CD4-positive, alpha-beta T cell treated with Interleukin-12 subunit alpha and Interleukin-12 subunit beta, for 1 hour (primary cell): ENCODE data around the gene GAS6.
"Not testable (repeated sequence)": the region's sequence is repeated elsewhere in the genome, so short reads cannot be mapped to it uniquely, and the experiment has no call there.

Experiments used
- DNase-seq: peaks from one replicate; pipeline ENCODE4 v3.0.0-alpha.2; 2020

Gene GAS6

DNA sequence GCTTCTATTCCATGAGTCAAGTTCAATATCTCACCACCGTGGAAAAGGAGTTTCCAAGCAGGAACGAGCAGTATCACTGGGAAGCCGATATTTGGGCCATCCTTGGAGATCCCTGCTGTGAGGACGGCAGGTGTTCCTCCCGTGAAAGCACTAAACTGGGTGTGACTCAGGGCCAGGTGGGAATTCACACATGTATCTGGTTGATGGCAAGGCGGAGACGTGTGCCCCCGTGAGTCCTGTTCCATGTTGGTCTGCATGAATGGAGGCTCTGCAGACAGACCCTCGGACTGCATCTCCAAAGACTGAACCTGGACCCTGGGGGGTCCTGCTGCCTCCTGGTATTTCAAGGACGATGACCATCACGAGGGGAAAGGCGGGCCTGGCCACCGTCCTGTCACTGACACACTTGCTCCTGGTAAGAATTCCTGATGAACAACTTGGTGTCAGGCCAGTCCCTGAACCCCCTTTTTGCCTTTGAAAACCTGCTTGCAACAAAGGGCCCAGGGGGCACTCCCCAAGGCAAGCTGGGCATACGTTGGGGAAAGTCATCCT lies 22.8 kb upstream of the GAS6 start:
- no peak for DNase-seq

DNA sequence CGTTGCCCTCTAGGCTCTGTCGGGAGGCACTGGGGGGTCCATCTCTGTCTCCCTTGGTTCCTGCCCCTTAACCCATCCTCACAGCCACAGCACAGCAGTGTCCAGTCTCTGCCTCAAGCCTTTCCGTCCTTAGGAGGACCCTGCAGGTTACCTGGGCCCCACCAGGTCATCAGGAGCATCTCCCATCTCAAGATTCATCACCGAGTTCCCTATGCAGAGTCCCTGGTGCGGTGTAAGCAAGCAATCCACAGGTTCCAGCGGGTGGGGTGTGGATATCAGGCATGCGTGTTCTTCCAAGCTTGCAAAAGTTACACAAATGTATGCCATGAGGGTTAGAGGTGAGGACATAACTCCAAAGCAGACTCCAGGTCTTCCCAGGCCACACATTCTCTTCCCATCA lies 20.9 kb upstream of the GAS6 start:
- no peak for DNase-seq

DNA sequence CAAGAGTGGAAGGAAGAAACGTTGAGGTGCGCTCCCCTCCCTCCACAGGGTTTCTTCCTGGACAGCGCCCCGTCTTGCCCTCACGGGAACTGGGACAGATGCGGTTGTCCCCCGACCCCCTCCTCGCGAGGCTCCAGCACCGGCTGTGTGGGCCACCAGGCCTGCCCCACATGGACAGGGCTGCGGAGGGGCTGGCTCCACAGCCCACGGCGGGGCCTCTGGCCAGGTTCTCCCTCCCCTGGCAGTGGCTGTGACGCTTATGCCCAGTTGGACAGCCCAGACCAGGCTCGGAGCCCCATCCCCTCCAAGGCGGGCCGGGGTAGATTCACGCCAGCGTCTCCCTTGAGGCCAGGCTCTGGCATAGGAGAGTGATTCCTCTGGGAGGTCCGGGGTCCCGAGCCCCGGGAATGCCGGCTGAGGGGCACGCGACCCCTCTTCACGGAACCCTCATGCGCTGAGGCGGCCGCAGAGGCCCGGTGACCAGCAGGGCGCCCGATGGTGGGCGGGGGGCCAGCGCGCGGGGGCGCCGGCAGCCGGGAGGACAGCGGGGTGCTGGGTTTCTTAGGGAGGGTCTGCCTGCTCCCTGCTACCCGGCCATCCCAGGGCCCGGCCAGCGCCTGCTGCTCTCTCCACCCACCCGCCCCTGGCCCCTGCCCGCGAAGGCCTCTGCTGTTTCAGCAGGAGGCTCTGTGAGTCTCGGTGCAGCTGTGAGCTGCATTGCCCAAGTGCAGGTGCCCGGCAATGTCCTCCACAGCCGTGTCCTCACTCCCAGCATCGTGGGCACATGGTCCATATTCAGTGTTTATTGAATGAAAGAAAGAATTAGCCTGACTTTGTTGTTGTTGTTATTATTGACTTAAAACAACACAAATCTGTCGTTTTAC lies 20.3 kb upstream of the GAS6 start:
- DNase-seq = no peak

DNA sequence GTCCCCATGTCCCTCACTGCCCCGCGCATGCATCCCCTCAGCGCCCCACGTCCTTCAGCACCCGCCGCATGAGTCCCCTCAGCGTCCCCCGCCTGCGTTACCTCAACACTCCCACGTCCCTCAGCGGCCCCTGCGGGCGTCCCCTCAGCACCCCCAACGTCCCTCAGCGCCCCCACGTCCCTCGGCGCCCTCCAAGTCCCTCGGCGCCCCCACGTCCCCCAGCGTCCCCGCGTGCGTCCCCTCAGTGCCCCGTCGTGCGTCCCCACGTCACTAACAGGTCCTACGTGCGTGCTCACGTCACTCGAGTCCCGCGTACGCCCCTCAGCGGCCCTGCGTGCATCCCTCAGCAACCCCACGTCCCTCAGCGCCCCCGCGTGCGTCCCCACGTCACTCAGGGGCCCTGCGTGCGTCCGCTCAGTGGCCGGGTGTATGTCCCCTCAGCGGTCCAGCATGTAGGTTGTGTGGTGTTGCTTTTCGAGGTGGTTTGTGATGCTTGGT lies 19.5 kb upstream of the GAS6 start:
- no peak for DNase-seq

DNA sequence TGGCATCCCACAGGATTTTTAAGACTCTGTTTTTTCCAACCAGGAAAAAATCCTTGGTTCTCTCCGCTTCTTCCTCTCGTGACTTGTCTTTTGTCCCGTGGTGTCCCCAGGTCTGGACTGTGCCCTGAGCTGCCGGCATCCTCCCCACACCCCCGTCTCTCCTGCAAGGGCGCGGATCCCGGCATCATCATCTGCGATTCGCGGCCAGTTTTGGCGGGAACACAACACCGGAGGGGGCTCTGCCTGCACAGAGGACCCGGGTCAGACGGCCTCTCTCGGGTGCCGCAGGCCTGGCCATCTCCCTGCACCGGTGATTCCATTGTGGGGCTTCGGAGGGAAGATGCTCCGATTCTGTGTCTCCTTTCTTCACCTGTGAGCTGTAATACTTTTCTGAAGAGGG lies 18.8 kb upstream of the GAS6 start:
- DNase-seq = no peak

DNA sequence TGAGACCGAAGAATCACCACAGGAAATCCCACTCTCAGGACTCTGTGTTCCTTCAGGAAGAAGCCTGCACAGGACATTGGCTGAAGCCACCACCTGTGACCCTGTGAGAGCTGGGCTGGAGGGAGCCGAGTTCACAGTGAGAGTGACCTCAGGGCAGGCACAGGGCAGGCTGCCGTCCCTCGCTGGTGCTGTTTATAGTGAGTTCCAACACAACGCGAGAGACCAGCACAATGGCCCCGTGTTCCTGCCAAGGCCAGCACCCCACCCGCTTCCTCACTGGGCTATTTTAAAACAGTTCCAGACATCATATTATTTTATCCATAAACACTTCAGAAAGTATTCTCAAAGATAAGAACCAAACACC lies 18.4 kb upstream of the GAS6 start:
- DNase-seq = no peak

DNA sequence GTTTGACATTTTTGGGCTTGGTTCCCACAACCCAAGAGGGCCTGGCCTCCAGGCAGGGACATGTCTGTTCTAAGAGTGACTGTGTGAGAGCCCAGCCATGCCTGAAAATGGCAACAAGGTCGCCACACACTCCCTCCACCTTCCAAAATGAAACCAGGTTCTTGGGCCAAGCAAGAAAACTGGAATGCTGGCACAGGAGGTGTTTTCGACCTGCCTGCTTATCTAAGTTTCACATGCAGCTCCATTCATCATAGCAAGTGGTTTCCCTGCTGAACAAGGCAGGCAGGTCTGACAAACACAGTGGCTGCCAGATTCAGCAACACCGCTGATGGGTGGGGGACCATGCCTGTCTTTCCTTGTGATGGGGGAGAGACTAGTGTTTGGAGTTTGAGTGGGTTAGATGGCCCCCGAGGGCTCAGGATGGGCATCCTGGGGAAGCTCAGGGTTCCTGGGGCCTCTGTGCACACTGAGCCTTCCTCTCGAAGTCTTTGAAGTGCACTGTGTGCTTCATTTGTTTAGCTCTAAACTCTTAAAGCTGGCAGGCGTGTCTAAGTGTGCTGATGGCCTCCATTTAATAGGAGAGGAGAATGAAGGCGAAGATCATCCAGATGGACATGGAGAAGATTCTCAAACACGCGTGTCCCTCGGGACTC lies 17.9 kb upstream of the GAS6 start:
- no peak for DNase-seq

DNA sequence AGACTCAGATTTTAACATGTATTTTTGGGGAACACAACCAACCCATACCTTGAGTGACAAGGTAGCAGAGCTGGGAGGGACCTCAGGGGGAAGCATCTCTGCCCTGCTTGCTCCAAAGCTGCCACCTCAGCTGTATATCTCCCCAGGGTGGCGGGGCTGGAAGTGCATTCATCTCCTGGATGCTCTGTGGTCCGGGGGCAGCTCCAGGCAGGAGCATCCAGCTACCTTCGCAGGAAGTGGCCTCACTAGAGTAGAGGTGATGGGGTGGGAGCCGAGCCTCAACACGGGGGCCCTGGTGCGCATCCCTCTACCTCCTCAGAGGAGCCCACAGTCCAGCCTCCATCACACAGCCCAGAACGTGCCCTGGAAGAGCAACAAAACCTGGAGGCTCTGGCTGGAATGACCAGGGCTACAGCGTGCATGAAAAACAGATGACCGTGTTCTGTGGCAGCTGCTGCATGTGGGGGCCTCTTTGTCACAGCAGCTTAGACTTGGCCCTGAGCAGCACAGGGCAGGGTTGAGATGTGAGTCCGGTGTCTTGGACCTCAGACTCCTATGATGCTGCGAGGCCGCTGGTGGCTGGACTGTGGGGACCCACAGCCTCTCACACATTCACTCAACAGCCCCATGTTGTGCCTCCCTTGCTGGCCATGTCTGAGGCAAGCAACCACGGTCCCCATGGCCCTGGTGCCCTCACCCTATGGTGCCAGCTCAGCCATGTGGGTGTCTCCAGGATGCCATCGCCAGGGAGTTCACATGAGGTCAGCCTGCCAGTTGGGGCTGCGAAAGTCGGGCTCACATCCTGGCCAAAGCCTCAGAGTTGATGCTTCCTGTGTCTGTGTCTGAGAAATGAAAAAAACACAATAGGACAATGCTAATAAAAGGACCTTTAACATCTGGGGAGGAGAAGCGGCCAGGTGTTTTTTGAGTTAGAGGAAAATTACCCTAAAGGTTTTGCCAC lies 17.1 kb upstream of the GAS6 start:
- DNase-seq = no peak

DNA sequence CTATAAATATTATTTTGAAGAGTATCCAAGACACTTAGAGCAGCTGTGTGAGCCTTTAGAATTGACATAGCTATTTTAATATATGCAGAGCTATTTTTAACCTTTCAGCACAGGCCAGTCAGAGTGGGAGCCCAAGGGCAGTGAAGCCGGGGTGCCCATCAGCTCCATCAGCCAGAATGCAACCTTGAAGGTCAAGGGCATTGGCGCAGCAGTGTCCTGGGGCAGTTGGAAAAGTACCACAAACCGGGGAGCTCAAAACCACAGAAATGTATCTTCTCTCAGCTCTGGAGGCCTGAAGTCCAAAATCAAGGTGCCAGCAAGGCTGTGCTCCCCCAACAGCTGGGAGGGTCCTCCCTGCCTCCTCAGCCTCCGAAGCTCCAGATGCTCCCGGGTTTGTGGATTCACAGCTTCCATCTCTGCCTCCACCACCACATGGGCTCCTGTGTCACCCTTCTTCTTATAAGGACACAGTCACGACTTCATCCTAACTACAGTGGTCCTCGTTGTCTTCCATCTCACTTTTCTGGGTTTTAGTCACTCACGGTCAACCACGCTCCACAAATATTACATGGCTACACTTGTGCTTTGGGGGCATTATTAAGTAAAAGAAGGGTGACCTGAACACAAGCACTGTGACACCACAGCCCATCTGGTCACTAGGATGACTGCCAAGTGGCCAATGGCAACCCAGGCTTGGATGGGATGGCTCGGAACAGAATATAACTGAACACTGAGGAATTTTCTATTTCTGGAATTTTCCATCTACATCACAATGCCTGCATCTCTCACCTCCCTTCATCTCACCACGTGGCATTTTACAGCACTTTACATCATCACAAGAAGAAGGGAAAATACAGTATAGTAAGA lies 15.9 kb upstream of the GAS6 start:
- no peak for DNase-seq

DNA sequence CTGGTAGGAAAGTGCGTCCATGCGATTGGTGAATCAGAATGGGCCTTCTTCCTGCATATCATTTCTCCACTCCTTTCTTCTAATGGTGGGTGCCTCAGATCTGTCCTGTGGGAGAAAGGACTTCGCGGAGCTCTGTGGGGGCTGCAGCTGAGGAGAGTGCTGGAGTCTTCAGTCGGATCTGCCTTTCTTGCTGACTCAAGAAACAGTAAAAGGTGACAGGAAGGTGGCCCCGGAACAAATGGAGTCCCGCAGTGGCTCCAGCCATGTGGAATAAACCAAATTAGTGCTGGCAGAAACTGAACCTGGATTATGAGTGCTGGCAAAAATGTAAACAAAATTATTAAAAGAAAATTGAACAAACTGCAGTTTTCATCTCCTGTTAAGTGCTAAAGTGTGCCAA lies 15.1 kb upstream of the GAS6 start:
- no peak for DNase-seq

DNA sequence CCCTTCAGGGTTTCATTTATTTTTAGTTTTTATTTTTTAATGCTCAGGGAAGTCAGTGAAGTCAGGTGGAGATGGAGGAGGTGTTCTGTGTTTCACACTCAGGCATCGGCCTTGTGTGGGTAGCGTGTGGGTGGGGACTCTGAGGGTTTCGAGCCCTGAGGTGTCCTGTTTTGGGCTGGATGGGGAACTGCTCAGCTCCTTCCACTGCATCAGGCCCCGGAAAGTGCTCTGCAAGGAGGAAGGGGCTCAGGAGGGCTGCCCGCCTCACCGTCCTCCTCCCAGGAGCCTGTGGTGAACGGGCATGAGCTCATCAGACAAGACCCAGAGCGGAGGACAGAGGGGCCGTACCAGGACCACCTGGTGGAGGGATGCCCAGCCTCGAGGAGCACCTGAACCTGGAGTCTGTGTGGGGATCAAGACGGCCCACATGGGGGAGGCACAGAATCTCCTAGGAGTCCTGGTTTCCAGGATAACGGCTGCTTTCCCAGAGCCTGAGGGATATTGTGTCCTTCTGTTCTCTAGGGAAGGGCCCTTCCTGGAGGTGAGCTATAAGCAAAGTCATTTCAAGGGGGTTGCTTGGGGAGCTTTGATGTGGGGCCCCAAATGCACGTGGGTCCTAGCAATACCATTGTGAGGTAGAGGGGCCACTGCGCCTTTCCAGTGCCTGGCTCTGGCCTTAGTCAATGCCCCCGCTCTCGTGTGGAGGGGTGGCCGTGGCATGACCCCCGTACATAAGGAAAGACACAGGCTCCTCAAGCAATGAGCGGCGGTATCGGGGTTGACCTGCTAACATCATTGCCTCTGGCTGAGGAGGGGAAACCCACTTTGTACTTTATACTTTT lies 13.5 kb upstream of the GAS6 start:
- no peak for DNase-seq

DNA sequence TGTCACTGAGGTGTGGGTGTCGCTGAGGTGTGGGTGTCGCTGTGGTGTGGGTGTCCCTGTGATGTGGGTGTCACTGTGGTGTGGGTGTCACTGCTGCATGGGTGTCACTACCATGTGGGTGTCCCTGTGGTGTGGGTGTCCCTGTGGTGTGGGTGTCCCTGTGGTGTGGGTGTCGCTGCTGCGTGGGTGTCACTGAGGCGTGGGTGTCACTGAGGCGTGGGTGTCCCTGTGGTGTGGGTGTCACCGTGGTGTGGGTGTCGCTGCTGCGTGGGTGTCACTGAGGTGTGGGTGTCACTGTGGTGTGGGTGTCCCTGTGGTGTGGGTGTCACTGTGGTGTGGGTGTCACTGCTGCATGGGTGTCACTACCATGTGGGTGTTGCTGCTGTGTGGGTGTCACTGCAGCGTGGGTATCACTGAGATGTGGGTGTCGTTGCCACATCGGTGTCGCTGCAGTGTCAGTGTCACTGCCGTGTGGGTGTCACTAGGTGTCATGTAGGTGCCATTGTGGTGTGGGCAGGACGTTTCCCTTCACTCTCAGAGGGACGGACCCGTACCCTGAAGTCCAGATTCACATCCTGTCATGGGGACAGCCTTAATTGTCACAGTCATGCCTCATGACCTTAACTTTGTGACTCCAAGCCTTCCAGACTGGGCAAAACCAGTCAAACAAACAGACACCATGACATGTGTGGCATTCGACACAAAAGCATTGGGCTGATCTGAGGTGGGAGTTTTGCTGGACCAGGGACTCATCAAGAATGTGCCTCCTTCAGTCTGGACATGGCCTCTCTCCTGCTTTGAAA lies 12.7 kb upstream of the GAS6 start:
- peak; percentile 53 for DNase-seq

DNA sequence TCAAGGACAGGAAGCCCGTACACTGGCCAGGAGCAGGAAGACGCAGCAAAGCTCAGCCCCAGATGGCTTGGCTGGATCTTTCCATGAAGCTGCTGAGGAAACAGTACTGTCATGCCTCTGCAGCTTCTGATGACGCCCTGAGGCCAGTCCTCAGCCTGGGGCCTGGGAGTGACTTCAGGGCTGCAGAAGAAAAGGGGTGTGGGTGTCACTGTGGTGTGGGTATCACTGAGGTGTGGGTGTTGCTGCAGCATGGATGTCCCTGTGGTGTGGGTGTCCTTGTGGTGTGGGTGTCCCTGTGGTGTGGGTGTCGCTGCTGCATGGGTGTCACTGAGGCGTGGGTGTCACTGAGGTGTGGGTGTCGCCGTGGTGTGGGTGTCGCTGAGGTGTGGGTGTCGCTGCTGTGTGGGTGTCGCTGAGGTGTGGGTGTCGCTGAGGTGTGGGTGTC lies 12.0 kb upstream of the GAS6 start:
- peak; percentile 41 for DNase-seq

DNA sequence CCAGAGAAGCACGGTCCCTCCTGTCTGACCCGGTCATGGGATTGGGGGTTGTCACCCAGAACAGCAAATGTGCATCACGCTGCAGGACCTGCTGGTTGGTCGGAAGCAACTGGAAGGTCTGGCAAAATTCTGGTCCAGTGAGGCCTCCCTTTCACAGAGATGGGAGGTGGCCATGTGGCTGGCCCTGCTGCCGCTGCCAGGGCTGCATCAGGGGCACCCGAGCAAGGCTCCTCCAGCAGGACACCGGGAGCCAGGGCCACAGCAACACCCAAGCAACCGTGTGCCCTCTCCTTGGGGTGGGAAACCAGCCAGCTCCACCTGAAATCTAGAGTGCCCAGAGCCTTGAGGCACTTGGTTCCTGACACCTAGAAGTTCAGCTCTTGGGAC lies 11.5 kb upstream of the GAS6 start:
- DNase-seq = no peak

DNA sequence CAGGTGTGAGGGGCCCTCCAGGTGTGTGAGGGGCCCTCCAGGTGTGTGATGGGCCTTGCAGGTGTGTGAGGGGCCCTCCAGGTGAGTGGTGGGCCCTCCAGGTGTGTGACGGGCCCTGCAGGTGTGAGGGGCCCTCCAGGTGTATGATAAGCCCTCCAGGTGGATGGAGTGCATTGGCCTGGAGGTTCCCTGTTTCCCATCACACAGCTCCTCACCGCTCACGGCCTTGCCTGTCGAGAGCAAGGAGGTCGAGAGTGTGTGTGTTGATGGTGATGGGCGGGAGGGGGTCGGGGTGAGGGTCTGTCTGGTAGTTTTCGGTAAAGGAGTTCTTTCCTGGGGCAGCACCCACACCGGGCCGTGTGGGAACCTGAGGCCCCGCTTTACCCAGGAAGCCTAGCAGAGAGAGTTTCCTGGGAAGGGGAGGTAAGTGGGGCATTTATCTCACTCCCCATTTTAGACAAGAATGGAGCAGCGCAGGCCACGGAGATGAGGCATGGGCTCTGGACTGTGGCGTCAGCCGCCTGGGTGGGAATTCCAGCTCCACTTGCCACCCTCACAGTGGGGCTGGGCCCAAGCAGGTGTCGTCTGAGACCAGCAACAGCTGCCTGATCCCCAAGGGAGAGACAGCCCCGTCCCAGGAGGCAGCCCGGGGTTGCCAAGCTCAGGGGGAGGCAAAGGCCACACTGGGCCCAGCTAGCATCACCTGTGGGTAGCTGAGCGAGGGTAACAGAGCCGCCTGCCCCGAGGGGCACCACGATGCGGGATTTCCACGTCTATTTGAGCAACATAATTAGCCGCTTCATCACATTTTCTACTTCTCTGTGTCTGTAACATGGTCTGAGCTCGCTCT lies 10.9 kb upstream of the GAS6 start:
- DNase-seq = no peak

DNA sequence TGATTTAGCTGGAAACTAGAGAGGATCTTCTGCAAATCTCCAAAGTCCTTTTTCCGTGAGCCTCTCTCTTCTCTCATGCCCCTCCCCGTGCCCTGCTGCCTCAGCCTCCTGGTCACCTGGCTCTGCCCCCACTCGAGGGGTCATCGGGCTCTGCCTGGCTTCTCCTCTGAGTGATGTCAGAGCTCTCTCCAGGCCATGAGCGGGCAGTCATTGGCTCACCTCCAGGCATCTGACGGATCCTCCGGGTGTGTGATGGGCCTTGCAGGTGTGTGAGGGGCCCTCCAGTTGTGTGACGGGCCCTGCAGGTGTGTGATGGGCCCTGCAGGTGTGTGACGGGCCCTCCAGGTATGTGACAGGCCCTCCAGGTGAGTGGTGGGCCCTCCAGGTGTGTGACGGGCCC lies 10.3 kb upstream of the GAS6 start:
- DNase-seq = no peak

DNA sequence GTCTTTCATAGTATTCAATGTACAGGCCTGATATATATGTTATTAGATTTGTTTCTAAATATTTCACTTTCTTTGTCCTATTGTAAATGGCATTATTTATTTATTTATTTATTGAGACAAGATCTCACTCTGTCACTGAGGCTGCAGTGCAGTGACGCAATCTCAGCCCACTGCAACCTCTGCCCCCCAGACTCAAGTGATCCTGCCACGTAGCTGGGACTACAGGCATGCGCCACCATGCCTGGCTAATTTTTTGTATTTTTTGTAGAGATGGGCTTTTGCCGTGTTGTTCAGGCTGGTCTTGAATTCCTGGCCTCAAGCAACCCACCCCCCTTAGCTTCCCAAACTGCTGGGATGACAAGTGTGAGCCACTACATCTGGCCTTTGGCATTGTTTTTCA lies 5.4 kb upstream of the GAS6 start:
- DNase-seq = no peak

DNA sequence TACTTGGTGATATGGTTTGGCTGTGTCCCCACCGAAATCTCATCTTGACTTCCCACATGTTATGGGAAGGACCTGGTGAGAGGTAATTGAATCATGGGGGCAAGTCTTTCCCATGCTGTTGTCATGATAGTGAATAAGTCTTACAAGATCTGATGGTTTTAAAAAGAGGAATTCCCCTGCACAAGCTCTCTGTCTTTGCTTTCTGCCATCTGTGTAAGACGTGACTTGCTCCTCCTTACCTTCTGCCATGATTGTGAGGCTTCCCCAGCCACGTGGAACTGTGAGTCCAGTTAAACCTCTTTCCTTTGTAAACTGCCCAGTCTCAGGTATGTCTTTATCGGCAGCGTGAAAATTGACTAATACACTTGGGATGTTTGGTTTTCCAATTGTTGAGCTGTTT lies 4.0 kb upstream of the GAS6 start:
- not testable (repeated sequence) for DNase-seq

DNA sequence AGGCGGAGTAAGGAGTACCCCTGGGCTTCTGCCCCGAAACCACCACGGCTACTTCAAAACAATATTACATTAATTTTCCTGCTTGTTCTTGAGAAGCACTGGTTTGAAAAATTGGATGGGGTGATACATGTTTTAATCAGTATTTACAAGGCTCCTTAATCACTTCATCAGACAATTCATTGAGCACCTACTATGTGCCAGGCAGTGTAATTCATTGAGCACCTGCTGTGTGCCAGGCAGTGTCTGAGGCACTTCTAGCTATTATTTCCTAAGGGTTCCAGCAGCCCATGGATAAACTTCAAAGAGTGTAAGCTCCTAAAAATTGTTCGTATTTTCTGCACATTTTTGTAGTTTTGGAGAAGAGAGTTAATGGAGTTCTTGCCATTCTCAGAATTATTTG lies 1.6 kb upstream of the GAS6 start:
- DNase-seq = no peak
